ENCODE results near the gene IQSEC2.

Gene IQSEC2

DNA sequence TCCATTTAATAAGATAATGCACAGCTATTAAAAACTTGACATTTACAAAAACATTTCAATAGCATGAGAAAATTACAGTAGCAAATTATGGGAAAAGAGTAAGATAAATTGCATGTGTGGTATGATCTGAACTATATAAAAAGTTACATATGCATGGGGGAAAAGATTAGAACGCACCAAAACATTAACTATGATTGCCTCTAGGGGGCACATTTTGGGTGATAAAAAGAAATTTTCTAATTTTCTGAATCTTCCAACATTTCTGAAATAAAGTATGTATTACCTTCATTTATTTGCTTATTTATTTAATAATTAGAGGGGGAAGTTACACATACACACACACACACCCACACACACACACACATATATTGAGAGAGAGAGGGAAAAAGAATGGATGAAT lies 36.8 kb downstream of the IQSEC2 start:
- DNase-seq (ENCODE audit: low spot score): no peak

DNA sequence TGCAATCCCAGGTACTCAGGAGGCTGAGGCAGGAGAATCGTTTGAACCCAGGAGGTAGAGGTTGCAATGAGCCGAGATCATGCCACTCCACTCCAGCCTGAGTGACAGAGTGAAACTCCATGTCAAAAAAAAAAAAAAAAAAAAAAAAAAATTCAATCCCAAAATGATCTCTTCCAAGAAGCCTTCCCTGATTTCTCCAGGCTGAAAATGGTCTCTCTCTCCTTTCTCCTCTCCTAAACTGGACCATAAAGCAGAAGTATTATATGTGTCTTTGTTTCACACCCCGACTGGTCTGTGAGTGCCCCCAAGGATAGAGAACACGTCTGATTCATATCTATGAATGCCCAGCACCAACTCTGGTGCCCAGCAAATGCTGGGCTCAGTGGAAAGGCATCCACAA lies 39.1 kb downstream of the IQSEC2 start:
- DNase-seq (ENCODE audit: low spot score): no peak

DNA sequence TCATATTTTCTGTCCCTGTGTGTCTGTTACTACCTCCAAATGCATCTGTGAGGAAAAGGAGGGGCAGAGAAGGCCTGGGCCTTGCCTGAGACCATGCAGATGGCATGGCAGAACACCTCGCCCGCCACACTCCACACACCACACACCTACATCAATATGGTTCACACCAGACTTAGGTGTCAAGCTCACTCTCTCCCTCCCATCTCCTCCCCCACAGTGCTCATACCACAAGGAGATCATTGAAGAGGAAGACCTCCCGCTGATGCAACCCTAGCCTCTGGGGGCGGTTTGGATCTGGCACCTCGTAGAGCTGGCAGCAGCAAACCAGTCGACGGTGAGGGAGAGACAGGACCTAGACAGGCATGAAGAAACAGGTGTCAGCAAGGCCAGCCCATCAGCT lies 39.8 kb downstream of the IQSEC2 start:
- no peak for DNase-seq (ENCODE audit: low spot score)

DNA sequence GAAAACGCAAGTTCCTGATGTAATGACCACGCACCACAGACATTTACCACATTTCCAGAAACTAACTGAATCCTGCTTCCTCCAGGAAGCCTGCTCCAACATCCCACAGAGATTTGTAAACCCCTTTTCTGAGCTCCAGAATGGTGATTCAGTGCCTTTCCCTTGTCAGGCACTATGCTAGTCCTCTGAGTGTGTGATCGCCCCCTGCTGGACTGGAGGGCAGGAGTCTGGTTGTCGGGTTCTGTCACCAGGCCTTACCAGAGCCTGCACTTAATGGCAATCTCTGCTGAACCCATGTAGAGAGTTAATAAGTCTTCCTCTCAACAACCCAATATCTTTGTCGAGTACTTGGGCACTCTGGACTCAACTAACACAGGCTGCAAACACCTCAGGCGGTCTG lies 41.9 kb downstream of the IQSEC2 start:
- DNase-seq (ENCODE audit: low spot score): no peak

DNA sequence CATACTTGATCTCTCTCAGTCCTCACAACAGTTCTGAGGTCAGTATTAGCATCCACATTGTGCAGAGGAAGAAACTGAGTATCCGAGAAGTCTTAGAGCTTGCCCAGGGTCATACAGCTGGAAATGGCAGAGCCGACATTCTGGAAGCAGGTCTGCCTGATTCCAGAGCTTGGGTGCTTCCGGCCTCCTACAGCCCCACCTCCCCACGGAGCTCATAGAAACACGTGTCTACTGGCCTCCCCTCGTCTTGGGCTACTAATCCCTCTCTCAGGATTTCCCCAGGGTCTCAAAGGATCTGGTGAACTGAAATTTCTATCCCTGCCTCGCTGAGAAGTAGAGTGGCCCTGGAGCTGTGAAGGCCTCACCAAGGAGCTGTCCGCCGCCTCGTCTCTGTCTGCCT lies 44.3 kb downstream of the IQSEC2 start:
- DNase-seq (ENCODE audit: low spot score): no peak

DNA sequence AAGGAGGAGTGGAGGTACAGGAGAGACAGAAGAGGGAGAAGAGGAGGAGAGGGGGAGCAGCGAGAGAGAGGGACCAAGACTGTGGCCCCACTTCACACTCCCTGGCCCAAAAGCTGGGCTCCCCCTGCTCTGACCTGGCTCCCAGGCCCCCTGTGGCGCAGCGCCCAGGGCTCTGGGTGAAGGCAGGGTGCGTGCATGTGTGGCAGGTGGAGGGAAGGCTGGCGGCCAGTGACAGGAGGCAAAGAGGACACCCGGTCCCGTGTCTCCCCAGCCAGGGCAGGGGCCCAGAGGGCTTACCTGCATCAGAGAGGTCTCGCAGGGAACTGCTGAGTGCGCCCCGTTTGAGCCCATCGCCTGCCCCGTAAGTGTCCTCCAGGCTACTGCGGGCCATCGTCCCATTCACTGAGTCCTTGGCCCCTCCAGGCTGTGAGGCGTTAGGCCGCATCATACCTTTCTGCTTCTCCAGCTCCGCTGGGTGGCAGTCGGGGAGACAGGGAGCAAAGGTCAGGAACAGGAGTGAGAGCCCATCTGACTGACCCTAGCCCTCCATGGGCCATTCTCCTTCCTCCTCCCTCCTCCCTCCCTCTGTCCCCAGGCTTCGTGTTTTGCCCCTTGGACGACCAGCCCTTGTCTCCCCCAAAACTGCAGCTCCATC lies 45.2 kb downstream of the IQSEC2 start:
- no peak for DNase-seq (ENCODE audit: low spot score)

DNA sequence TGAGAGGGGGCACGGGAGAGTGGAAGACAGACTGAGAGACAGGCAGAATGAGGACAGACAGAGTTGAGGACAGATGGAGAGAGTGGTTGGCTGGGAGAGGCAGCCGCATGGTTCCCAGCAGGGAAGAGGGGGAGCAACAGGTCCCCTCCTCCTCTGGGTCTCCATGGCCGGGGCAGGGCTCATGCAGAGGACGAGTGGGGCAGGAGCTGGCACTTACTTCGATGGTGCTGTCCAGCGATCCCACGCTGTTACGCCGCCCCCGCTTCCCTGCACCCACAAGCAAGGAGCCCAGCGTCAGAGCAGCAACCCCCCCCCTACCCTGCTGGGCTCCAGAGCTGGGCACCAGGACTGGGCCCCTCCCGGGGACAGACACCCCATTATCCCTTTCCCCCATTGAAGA lies 45.8 kb downstream of the IQSEC2 start:
- DNase-seq (ENCODE audit: low spot score): no peak

DNA sequence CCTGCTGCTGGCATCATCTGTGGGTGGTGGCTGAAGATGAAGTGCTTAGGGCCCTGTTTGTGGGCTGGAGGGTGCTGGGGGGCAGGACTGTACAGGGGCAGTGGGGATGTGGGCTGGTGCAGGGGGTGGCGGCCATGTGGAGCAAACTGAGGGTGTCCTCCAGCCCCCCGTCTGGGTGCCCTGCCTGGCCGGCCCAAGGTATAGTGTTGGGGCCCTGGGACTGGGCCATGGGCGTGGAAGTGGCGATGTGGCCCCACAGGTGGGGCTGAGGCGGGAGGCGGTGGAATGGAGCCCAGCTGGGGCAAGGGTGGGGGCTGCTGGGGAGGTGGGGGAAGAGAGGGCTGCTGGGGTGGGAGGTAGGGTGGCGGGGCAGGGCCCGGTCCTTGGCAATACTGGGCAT lies 46.9 kb downstream of the IQSEC2 start:
- no peak for DNase-seq (ENCODE audit: low spot score)

DNA sequence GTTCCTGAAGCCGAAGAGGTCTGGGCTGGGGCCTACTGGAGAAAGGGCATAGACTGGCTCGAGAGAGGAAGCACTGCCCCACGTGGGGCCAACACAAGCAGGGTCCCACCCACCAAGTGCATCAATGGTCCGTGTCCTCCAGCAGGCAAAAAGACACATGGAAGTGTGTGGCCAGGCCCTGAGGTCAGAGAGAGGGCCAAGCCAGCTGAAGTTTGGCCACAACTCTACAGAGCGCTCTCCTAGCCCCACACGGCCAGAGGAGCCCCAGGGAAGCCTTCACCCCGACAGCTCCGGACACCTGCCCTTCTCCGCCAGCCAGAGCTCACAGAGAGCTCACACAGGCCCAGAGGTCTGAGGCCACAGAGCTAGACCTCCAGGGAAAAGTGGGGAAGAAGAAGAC lies 47.8 kb downstream of the IQSEC2 start:
- DNase-seq (ENCODE audit: low spot score): no peak

DNA sequence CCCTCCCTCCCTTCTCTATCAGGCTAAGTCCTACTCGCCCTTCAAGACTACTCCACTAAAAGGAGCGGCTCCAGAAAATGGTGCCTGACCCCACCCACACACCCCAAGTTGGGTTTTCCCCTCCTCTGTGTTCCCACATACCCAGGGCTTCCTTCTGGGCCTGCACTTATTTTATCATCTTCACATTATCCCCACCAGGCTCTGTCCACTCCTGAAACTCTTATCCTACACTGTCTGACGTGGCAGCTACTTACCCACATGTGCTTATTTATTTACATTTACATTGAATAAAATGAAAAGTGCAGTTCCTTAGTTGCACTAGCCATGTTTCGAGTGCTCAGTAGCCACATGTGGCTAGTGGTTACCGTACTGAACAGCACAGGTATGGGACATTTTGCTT lies 51.3 kb downstream of the IQSEC2 start:
- DNase-seq (ENCODE audit: low spot score): no peak

DNA sequence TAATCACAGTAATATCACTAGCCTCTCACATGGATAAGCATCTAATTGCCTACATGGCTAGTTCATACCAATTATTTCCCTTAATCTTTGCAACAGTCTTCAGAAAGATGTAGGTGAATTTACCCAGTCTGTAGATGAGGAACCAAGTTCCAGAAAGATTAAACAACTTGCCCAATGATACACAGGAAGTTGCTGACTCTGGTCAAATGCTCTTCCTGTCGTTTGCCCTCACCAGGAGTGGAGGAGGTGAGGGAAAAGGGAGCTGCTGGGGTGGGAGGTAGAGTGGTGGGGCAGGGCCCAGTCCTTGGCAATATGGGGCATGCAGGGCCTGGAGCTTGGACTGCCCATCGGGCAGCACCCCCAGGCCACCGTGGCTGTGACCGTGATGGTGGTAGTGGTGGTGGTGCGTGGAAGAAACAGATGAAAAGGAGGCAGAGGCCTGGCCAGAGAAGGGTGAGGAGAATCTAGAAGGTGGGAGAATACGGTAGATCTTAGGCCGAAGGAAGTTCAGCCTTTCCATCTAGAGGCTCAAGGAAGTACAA lies 54.1 kb downstream of the IQSEC2 start:
- no peak for DNase-seq (ENCODE audit: low spot score)

DNA sequence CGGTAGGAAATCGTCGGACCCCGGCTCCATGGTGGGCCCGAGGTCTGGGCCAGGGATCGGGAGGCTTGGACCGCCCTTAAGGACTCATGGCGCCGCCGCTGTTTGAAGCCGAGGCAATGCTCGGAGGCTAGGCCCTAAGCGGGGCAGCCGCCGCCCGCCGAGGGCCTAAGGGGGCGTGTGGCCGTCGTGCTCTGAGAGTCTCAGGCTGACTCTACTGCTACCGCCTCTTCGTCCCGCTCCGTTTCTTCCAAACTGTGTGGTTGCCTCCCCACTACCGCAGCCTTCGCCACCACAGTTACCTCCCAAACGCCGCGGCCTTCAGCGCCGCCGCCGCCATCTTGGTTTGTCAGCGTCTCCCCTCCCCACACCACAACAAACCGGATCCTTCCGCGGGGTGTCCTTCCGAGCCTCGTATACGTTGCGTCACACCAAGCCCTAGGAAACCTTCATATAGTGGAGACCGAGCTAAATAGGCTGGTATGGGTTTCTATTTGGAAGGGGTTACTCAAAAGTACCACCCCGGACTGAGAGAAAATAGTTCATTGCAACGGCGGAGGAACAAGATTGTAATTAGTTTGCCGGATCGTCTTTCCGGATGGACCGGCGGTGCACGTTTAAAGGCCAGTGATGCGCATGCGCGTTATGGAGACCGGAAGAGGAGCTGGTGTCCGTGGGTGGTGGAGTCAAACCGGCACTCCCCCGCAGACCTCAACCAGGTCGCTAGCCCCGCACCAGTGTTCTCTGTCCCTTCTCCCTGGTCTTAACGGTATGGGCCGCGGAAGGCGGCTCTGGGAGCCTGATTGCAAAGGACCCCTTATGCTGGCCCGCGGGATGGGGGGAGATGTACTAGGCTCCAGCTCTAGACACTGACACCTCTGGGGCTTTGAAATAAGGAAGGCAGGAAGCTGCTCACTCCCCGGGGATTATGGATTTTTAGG lies 56.3 kb downstream of the IQSEC2 start, which contains the start of gene KDM5C:
Gene KDM5C, minus strand, starts transcription at position 348 of the 938 bp plus-strand sequence. Its CDS starts 318 bp downstream, at position 30.
- peak; percentile 98 for DNase-seq (ENCODE audit: low spot score)

DNA sequence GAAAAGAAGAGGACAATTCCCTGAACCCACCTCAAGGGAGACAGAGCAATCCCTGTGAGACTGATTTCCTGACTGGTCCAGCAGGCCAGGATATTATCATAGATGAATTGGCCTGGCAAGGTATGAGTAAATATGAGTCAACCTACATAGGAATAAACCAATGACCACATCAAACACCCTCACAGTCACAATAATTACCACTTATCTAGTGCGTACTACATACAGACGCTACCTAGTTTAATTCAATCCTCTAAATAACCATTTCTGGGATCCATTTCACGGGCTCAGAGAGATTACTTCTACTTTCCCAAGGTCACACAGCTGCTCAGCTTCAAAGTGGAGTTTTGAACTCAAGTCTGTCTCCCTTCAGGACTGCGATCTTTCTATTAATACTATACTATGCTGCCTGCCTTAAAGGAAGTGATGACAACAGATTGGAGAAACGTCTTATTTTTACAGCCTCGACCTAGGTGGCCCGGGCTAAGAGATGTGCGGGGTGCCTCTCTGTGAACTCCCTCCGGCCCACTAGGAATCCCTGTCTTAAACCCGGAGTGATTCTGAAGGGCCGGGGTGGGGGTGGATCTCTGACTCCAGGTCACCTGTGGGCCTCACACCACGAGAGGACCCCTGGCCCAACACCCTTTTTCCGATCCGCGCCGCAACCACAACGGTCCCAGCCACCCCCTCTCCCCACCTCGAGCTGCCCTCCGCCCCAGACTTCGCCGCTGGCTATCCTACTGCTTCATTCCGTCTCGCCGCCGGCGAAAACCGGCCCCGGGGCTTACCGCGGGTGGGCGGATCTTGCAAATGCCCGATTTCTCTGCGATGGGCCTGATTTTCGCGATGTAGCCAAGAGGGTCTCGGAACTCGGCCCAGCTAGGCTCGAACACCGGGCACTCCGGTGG lies 57.2 kb downstream of the IQSEC2 start:
- peak; percentile 71 for DNase-seq (ENCODE audit: low spot score)

DNA sequence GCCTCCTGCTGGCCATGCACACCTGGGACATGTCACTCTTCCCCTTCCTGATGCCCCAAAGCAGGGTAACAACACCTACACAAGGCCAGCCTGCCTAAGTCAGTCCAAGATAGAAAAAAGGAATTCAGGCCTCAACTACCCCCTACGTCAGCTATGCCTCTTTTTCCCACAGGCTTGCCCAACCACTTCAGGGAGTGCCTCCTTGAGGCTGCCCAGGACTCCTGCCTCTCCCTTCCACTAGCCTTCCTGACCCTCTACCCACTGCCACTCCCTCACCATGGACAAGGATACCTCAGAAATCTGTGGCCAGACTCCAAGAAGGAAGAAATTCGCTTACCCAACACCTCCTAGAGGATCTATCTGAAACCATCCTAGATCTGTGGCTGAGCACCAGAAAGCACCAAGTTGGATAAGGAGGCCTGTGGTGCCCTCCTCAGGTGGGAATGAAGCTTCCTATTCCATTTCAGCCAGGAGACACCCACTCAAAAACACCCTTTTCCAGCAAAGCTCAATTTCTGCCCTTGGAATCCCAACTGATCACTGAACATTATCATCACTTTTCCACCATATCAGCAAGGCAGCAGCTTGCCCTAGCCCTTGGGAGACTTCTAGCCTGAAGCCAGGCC lies 58.2 kb downstream of the IQSEC2 start:
- no peak for DNase-seq (ENCODE audit: low spot score)
